A549 (cell line): ENCODE data around the gene TOP2A. TPM values are rescaled to one million over a fixed set of nuclear protein-coding genes. Genes with fewer than 3 reads are reported as not detected.

Experiments
- ATAC-seq, 2 experiments: fragments of 200-7000 bp in 1 of 2; fragments of >200 bp in 1 of 2; cut with Nextera tagmentation in 1 of 2; cut with Tn5 transposase in 1 of 2; 3 replicates each; pipeline versions ENCODE4 v1.8.0 to v1.9.1; 2018 to 2020; ENCODE audit warnings: mild to moderate bottlenecking in 1 of 2, moderate library complexity in 1 of 2
- CTCF ChIA-PET: fragments of 300-600 bp; sonication (Branson Sonifier 250); formaldehyde crosslinking; extraction: SDS; loops from one replicate; lab custom pipeline; 2021; ENCODE audit warnings: antibody characterized with exemption, inconsistent platforms; lab: Yijun Ruan, JAX
- POLR2A ChIA-PET: fragments of 350-600 bp; formaldehyde crosslinking; extraction: SDS; loops from one replicate; lab custom pipeline; 2021; ENCODE audit warnings: antibody characterized with exemption, inconsistent platforms; lab: Yijun Ruan, JAX
- DNase-seq, 2 experiments: peaks; one replicate each; pipeline versions ENCODE4 v3.0.0 to v3.0.0-alpha.2; 2011 to 2016; ENCODE audit warnings: low read depth in 1 of 2, low spot score in 1 of 2
- FAIRE-seq: peaks from 2 replicates; lab custom pipeline; 2011; peaks lifted over from hg19 to GRCh38; lab: Jason Lieb, UNC
- H3K27ac ChIP-seq, 2 experiments: fragments of >200 bp; sonication (Bioruptor Twin); formaldehyde crosslinking; 3 replicates each; pipeline ENCODE4 v1.5.1; 2016 to 2017
- H3K4me1 ChIP-seq: fragments of >200 bp; sonication (Bioruptor Twin); formaldehyde crosslinking; 3 replicates; pipeline ENCODE4 v1.6.1; 2016
- H3K4me2 ChIP-seq: fragments of >200 bp; sonication (Bioruptor Twin); formaldehyde crosslinking; 3 replicates; pipeline ENCODE4 v1.6.1; 2016
- H3K4me3 ChIP-seq: fragments of >200 bp; sonication (Bioruptor Twin); formaldehyde crosslinking; 3 replicates; pipeline ENCODE4 v1.5.1; 2016
- H3K9me3 ChIP-seq: fragments of >200 bp; sonication (Bioruptor Twin); formaldehyde crosslinking; 3 replicates; pipeline ENCODE4 v1.6.1; 2016
- CHD4 ChIP-seq: fragments of 200-600 bp; sonication (generic); IDR thresholded peaks from 2 replicates; pipeline ENCODE4 v1.6.1; 2016; ENCODE audit warnings: antibody characterized with exemption, mild to moderate bottlenecking, borderline replicate concordance
- EHMT2 ChIP-seq: fragments of 200-600 bp; sonication (generic); IDR thresholded peaks from 2 replicates; pipeline ENCODE4 v1.6.1; 2016; ENCODE audit warnings: antibody characterized with exemption, low read depth, mild to moderate bottlenecking, moderate library complexity
- ESRRA ChIP-seq: fragments of 150-350 bp; IDR thresholded peaks from 2 replicates; pipeline ENCODE4 v1.6.1; 2014; ENCODE audit warnings: mild to moderate bottlenecking, low read length, borderline replicate concordance
- FOSL2 ChIP-seq, 2 experiments: fragments of 450-650 bp in 1 of 2; fragments of >200 bp in 1 of 2; sonication (Bioruptor Twin) in 1 of 2; formaldehyde crosslinking; IDR thresholded peaks; 2 replicates each; pipeline versions ENCODE4 v1.5.0 to v1.6.1; 2016 to 2020; ENCODE audit warnings: mild to moderate bottlenecking in 1 of 2, moderate library complexity in 1 of 2
- FOXS1 ChIP-seq: fragments of 250-450 bp; sonication (Bioruptor Pico); IDR thresholded peaks from 2 replicates; pipeline ENCODE4 v1.5.0; 2020; ENCODE audit warnings: mild to moderate bottlenecking, moderate library complexity
- HOXA7 ChIP-seq: fragments of 250-450 bp; sonication (Bioruptor Pico); IDR thresholded peaks from 2 replicates; pipeline ENCODE4 v1.5.0; 2020; ENCODE audit warnings: mild to moderate bottlenecking, moderate library complexity
- JUN ChIP-seq, 2 experiments: fragments of >200 bp; sonication (Bioruptor Twin); formaldehyde crosslinking; IDR thresholded peaks; 2 replicates in 1 of 2; 3 replicates in 1 of 2; pipeline ENCODE4 v1.6.1; 2016 to 2017
- KDM1A ChIP-seq: fragments of 200-600 bp; sonication (generic); IDR thresholded peaks from 2 replicates; pipeline ENCODE4 v1.6.1; 2016; ENCODE audit warnings: low read depth, mild to moderate bottlenecking
- MYC ChIP-seq: IDR thresholded peaks from 2 replicates; pipeline ENCODE4 v1.6.1; 2012; ENCODE audit warnings: mild to moderate bottlenecking, inconsistent platforms, low read length, improper control_type of control experiment, borderline replicate concordance
- POLR2AphosphoS2 ChIP-seq: conservative IDR thresholded peaks from 2 replicates; pipeline ENCODE4 v1.6.1; 2012; ENCODE audit warnings: low read length, improper control_type of control experiment, inconsistent platforms
- RAD21 ChIP-seq, 2 experiments: fragments of >200 bp in 1 of 2; sonication (Bioruptor Twin) in 1 of 2; formaldehyde crosslinking in 1 of 2; IDR thresholded peaks in 1 of 2; conservative IDR thresholded peaks in 1 of 2; 2 replicates in 1 of 2; 3 replicates in 1 of 2; pipeline ENCODE4 v1.6.1; 2012 to 2018; ENCODE audit warnings: inconsistent platforms in 1 of 2
- RARB ChIP-seq: fragments of 250-450 bp; sonication (Bioruptor Pico); IDR thresholded peaks from 2 replicates; pipeline ENCODE4 v1.8.0; 2021; ENCODE audit warnings: mild to moderate bottlenecking, moderate library complexity
- RFX5 ChIP-seq: fragments of 450-650 bp; IDR thresholded peaks from 2 replicates; pipeline ENCODE4 v1.7.1; 2014; ENCODE audit warnings: antibody characterized with exemption, mild to moderate bottlenecking, moderate library complexity
- RNF2 ChIP-seq: fragments of 200-600 bp; sonication (generic); IDR thresholded peaks from 2 replicates; pipeline ENCODE4 v1.6.1; 2016; ENCODE audit warnings: low read depth, mild to moderate bottlenecking, antibody characterized with exemption, moderate library complexity, borderline replicate concordance
- TFCP2L1 ChIP-seq: fragments of 250-450 bp; sonication (Bioruptor Pico); IDR thresholded peaks from 2 replicates; pipeline ENCODE4 v1.5.0; 2021; ENCODE audit warnings: mild to moderate bottlenecking
- ZFP36 ChIP-seq: fragments of 450-650 bp; IDR thresholded peaks from 2 replicates; pipeline ENCODE4 v1.6.1; 2014; ENCODE audit warnings: borderline replicate concordance; ENCODE audit not compliant: partially characterized antibody
- WGBS: methylation state at CpG from one replicate; pipeline ENCODE4 v1.1.6; 2017; ENCODE audit errors: missing lambda C conversion rate; 5-methylcytosine and 5-hydroxymethylcytosine counted together
- polyA plus RNA-seq, 4 experiments: library from polyadenylated mRNA; depleted of rRNA in 3 of 4; stranded (reverse); fragments of >200 nt; fragmentation: RNase III in 1 of 4; extraction: RNeasy Plus Mini Kit Qiagen cat#74134 plus additional on column Dnase treatment in 1 of 4; gene quantifications; 2 replicates in 3 of 4; 3 replicates in 1 of 4; pipeline ENCODE4 v1.2.3, GENCODE V29; 2011 to 2017
- TF ChIP-seq, protein P1 (sequence below): fragments of >200 bp; sonication (Bioruptor Twin); formaldehyde crosslinking; IDR thresholded peaks from 2 replicates; pipeline ENCODE4 v1.6.1; 2016
- TF ChIP-seq, protein P2 (sequence below): fragments of 450-650 bp; IDR thresholded peaks from 2 replicates; pipeline ENCODE4 v1.6.1; 2014; ENCODE audit warnings: antibody characterized with exemption

Gene TOP2A
- polyA plus RNA-seq, 2 of the 4 experiments (the other 2 are of a cell fraction), result 226 to 416 TPM

GRCh38 chr17:40454613-40454995, 36.9 kb upstream of the TOP2A start:
- TF ChIP-seq CHD4 (no peak), JUN (IDR thresholded peaks at IDR 0.05) (peak; percentile 13 to 22; a peak in 4 of 5 replicates)
- TF ChIP-seq, all 56 proteins: peak for 1
- Histone ChIP-seq H3K4me3 (no peak overlapping the region), H3K4me1 (peaks cover 100% of the 10 kb centered on the region), H3K4me2 (peak overlapping the region; percentile 91), H3K27ac (peak overlapping the region; percentile 98), H3K9me3 (no peaks in the 10 kb centered on the region)
- 40% methylated on average over 2 of the region's 2 CpGs for WGBS
- FAIRE-seq, result peak; percentile 23
- ATAC-seq, result peak in 1 of 2 experiments; percentile 4; a peak in 3 of 6 replicates
- DNase-seq, result peak in 1 of 2 experiments; percentile 47
- POLR2A ChIA-PET, result interaction anchor here (1.1 to 2.3 kb wide), 3 partner anchors 10 to 88 kb away, joined by 3 to 9 read pairs (median 3); no protein-coding TSS in a partner anchor
- CTCF ChIA-PET, result interaction anchor here (0.9 to 37.5 kb wide), 13 partner anchors 5 to 1211 kb away, joined by 4 to 822 read pairs (median 8); partner anchors contain the start of gene IGFBP4

GRCh38 chr17:40453881-40454612, 36.4 kb upstream of the TOP2A start:
- H3K4me2 ChIP-seq, result peak overlapping the region; percentile 91
- H3K9me3 ChIP-seq, result no peaks in the 10 kb centered on the region
- DNase-seq, result no peak
- TF ChIP-seq, protein P1, sequence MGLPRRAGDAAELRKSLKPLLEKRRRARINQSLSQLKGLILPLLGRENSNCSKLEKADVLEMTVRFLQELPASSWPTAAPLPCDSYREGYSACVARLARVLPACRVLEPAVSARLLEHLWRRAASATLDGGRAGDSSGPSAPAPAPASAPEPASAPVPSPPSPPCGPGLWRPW, result no peak
- TF ChIP-seq, protein P2, sequence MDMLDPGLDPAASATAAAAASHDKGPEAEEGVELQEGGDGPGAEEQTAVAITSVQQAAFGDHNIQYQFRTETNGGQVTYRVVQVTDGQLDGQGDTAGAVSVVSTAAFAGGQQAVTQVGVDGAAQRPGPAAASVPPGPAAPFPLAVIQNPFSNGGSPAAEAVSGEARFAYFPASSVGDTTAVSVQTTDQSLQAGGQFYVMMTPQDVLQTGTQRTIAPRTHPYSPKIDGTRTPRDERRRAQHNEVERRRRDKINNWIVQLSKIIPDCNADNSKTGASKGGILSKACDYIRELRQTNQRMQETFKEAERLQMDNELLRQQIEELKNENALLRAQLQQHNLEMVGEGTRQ, result 0 out of 2 replicates have a peak, but pooled peaks have one; percentile 11
- TF ChIP-seq EHMT2 (no peak), MYC (no peak), RNF2 (no peak), RAD21 (conservative IDR thresholded peaks at IDR 0.05 in 1 of 2, IDR thresholded peaks at IDR 0.05 in 1 of 2) (no peak), CHD4 (no peak), ESRRA (no peak), RFX5 (no peak), POLR2AphosphoS2 (peak; percentile 14; the same call in 1 of the 2 replicates), TFCP2L1 (CRISPR knock-in tag) (no peak), JUN (IDR thresholded peaks at IDR 0.05) (peak in 1 of 2 experiments; percentile 57; a peak in 1 of 5 replicates), HOXA7 (CRISPR knock-in tag) (no peak), RARB (CRISPR knock-in tag) (no peak), ZFP36 (no peak), FOXS1 (CRISPR knock-in tag) (no peak)
- TF ChIP-seq, all 56 proteins: peak for 3
- ATAC-seq, result no peak
- ChIA-PET POLR2A (interaction anchor here (0.5 to 1.6 kb wide), 4 partner anchors 9 to 1089 kb away, joined by 3 read pairs; no protein-coding TSS in a partner anchor), CTCF (interaction anchor here (0.6 to 37.5 kb wide), 9 partner anchors 4 to 106 kb away, joined by 3 to 822 read pairs (median 35); partner anchors contain the start of gene IGFBP4)
- peaks cover 100% of the 10 kb centered on the region for H3K4me1 ChIP-seq
- peak; percentile 54 for FAIRE-seq
- 0 out of 3 replicates have a peak overlapping the region, but pooled peaks have one; percentile 7 for H3K4me3 ChIP-seq
- peak overlapping the region; percentile 98 for H3K27ac ChIP-seq
- WGBS, result 87% methylated on average over 19 of the region's 19 CpGs

GRCh38 chr17:40452921-40453378, 35.3 kb upstream of the TOP2A start:
- Histone ChIP-seq H3K9me3 (no peaks in the 10 kb centered on the region), H3K4me2 (peak overlapping the region; percentile 91), H3K27ac (peak overlapping the region; percentile 98), H3K4me1 (peaks cover 98% of the 10 kb centered on the region), H3K4me3 (no peak overlapping the region; the same call in 2 of the 3 replicates)
- 75% methylated on average over 15 of the region's 15 CpGs for WGBS
- DNase-seq (peak in 1 of 2 experiments; percentile 57), ATAC-seq (peak in 1 of 2 experiments; percentile 3; a peak in 3 of 6 replicates), FAIRE-seq (no peak)
- CTCF ChIA-PET, result interaction anchor here (1.0 to 37.5 kb wide), 7 partner anchors 7 to 107 kb away, joined by 3 to 822 read pairs (median 120); partner anchors contain the start of gene IGFBP4
- POLR2A ChIA-PET, result interaction anchor here (0.5 to 1.6 kb wide), 2 partner anchors 8 to 90 kb away, joined by 3 read pairs; no protein-coding TSS in a partner anchor
- 0 out of 2 replicates have a peak, but pooled peaks have one; percentile 32 for TF ChIP-seq POLR2AphosphoS2
- TF ChIP-seq FOSL2 (IDR thresholded peaks at IDR 0.05), result 0 out of 2 replicates have a peak, but pooled peaks have one; percentile 27
- peak; percentile 66 for TF ChIP-seq FOSL2 (CRISPR knock-in tag; IDR thresholded peaks at IDR 0.05)
- no peak for TF ChIP-seq KDM1A
